Heart left ventricle (tissue), 13 donors: ENCODE measurements around the gene AMPD3.

ENCODE experiments used
- POLR2A ChIP-seq, 2 donors: fragments of 450-650 bp; IDR thresholded peaks; one replicate each; pipeline ENCODE4 v1.6.1; 2017; ENCODE audit warnings: antibody characterized with exemption in 2 of 2, mild to moderate bottlenecking in 2 of 2, moderate library complexity in 2 of 2
- TF ChIP-seq, protein P1 (sequence below), 12 donors: fragments of 200-600 bp; sonication (generic) in 4 of 12; IDR thresholded peaks; one replicate each; pipeline versions ENCODE4 v1.5.0 to v1.8.0; 2018 to 2022; ENCODE audit warnings: antibody characterized with exemption in 12 of 12, mild to moderate bottlenecking in 5 of 12
- donor health status: ischemic (EF 13 %, LVEDD 7.1; RV severe dilation, severe dysfunction).
- donor health status: DM: no; HTN: yes; CAD: no.
- donor health status: DM: no; HTN: no; CAD: no.
- donor health status: ischemic (EF 25% LVEDD 6.9; RV normal size, moderate dysfunction).
- donor health status: ischemic (EF 25% LVEDD 5.7; RV mildly dilated, moderate dysfunction).
- donor health status: ischemic (EF 35%, LVEDD 5.7; RV mildly dilated, moderate dysfunction).
- donor health status: nonischemic (EF 11% LVEDD 7.7; RV severe dilation, severe dysfunction).
- donor health status: DM: yes; HTN: yes; CAD: no.
- donor health status: PGD.
- donor health status: ischemic (EF 29% LVEDD 5.4; RV normal size, mild dysfunction).
- donor health status: nonischemic (EF 23%, LVEDD 6.1; RV moderate dilation, normal function).

DNA sequence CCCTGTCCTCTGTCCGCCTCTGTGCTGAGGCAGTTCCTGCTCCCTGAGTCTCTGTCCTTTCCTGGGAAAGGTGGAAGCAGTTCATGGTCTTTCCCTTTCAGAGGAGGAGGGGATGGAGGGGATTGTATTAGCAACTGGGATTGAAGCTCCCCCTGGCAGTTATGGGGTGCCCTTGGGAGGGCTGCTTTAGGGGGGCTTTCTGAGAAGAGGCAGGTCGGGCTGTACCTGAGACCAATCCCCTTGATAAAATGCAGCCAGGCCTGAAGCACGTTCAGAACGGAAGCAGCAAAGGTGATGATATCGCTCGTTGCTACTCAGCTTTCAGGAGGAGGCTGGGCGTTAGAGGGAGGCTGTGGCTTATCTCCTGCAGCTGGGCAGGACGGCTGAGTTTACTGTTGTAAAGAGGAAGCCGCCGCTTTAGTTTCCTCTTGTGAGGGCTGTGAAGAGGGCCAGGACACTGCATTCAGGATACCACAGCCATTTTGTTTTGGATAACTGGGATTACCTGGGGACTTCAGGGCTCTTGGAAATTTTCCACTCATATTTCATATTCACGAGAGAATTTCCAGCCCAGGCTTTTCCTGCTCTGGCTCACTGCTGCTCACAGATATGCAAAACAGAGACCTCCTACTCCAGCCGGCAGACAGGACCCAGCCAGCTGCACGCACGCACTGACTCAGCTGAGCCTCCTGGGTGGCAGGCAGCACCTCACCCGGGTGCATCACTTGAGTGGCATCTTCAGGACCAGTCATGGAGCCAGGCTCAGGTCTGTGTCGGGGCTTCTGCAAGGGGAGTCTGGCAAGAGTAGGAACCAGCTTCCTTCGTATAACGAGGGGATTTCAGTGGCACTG is 798 bp downstream of the AMPD3 start:
- TF ChIP-seq, protein P1, sequence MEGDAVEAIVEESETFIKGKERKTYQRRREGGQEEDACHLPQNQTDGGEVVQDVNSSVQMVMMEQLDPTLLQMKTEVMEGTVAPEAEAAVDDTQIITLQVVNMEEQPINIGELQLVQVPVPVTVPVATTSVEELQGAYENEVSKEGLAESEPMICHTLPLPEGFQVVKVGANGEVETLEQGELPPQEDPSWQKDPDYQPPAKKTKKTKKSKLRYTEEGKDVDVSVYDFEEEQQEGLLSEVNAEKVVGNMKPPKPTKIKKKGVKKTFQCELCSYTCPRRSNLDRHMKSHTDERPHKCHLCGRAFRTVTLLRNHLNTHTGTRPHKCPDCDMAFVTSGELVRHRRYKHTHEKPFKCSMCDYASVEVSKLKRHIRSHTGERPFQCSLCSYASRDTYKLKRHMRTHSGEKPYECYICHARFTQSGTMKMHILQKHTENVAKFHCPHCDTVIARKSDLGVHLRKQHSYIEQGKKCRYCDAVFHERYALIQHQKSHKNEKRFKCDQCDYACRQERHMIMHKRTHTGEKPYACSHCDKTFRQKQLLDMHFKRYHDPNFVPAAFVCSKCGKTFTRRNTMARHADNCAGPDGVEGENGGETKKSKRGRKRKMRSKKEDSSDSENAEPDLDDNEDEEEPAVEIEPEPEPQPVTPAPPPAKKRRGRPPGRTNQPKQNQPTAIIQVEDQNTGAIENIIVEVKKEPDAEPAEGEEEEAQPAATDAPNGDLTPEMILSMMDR (IDR thresholded peaks at IDR 0.05): no peak
- TF ChIP-seq POLR2A (IDR thresholded peaks at IDR 0.05): no peak
